ENCODE results near the gene KCNJ1.
A peak's percentile ranks its signal among the peaks of the same experiment; 100 is the strongest.

Gene KCNJ1

DNA sequence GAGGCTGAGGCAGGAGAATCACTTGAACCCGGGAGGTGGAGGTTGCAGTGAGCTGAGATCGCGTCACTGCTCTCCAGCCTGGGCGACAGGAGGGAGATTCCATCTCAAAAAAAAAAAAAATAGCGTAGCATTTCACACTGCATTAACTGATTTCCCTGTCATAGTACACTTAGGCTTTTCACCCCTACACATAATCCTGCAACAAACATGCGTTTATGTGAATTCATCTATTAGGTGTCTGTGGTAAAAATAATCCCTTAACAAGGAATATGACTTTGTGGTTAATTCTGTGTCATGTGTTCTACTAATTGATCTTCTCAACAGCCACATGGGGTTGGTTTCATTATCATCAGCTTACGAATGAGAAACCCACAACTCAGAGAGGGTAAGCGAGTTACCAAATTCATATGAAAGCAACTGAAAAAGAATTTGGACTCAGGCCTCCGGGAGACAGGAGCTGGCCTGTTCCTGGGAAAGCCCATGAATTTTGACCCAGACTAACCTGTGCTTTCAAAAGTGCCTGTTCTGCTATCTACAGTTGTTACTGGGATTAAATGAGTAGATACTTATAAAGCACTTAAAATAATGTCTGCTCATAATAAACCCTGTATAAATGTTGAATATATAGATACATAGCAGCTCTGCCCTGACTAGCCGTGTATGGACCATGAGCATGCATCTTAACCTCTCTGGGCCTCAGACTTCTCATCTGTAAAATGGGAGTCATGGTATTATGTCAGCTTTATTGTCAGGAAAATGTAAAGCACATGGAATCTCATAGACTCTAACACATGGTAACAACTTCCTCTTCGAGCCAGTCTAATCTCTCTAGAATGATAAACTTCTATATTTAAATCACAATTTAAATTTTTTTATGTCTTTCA is 36.6 kb downstream of the KCNJ1 start:
- peaks cover 3% of the 10 kb centered on the region; the same call in 1 of the 2 replicates for H3K4me1 ChIP-seq (ENCODE audit: insufficient read depth, low read length)
- H3K9me3 ChIP-seq (ENCODE audit: insufficient read depth, low read depth, low read length), result no peaks in the 10 kb centered on the region
- H3K27ac ChIP-seq (ENCODE audit: low read depth, low read length), result no peak overlapping the region
- no peak overlapping the region for H3K9ac ChIP-seq (ENCODE audit: low read depth, low read length)
- WGBS, result 94% methylated on average over 10 of the region's 11 CpGs
- H3K27me3 ChIP-seq (ENCODE audit: insufficient read depth, low read length), result no peaks in the 10 kb centered on the region
- no peaks in the 10 kb centered on the region for H3K36me3 ChIP-seq (ENCODE audit: insufficient read depth, low read length)
- no peak overlapping the region for H3K4me3 ChIP-seq (ENCODE audit: low read length)

DNA sequence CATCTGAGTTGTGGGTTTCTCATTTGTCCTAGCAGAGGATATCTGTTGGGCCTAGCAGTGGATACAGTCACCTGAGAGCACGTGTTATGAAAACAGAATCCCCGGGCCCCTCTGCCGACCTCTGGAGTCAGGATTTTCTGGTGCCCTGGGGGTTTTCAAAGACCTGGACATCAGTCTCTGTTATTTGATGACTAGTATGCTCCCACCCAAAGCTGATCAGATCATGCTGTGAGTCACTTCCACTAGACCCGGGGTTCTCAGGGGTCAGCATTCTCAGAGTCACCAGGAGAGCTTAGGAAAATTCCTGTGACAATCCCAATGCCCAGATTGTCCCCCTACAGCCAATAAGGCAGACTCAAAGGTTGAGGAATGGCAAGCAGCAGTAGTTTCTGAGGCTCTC is 38.7 kb downstream of the KCNJ1 start:
- Histone ChIP-seq H3K4me3 (ENCODE audit: low read length) (no peak overlapping the region), H3K9me3 (ENCODE audit: insufficient read depth, low read depth, low read length) (no peaks in the 10 kb centered on the region), H3K9ac (ENCODE audit: low read depth, low read length) (no peak overlapping the region), H3K4me1 (ENCODE audit: insufficient read depth, low read length) (peaks cover 3% of the 10 kb centered on the region; the same call in 1 of the 2 replicates), H3K27ac (ENCODE audit: low read depth, low read length) (no peak overlapping the region), H3K27me3 (ENCODE audit: insufficient read depth, low read length) (0 out of 2 replicates have a peak, but pooled peaks cover 3% of the 10 kb centered on the region), H3K36me3 (ENCODE audit: insufficient read depth, low read length) (no peaks in the 10 kb centered on the region)
- 83% methylated on average over 4 of the region's 4 CpGs for WGBS

DNA sequence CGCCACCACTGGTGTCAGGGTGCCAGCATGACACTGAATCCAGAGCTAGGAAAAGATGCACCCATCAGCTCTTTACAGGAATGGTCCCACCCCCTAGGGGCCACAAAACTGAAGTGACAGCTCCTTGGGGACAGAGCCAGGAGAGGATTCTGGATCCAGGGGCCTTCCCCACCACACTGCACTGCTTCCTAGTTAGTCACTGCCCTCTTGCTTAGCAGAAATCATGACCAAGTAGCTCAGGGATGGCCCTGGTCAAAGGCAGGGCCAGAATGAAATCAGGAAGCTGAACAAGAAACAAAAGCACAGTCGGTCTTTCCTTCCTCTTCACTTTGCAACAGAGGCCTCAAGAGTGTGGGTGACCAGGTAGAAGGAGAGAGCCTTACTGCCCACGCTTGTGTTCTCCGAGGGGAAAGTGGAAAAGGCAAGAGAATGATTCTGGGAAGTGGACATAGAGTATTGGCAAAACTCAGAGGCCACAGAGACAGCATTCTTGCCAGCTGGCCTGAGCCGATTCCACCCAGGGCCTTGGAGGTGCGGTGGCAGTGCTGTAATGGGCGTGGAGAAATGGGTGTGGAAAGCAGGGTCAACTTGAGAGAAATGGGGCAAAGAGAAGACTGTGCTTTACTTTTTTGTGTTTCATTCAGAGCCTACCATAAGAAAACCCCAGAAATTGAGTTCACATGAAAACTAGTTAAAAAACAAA is 39.8 kb downstream of the KCNJ1 start:
- H3K4me1 ChIP-seq (ENCODE audit: insufficient read depth, low read length), result peaks cover 3% of the 10 kb centered on the region; the same call in 1 of the 2 replicates
- H3K4me3 ChIP-seq (ENCODE audit: low read length), result no peak overlapping the region
- H3K9me3 ChIP-seq (ENCODE audit: insufficient read depth, low read depth, low read length), result no peaks in the 10 kb centered on the region
- 0 out of 2 replicates have a peak, but pooled peaks cover 3% of the 10 kb centered on the region for H3K27me3 ChIP-seq (ENCODE audit: insufficient read depth, low read length)
- no peaks in the 10 kb centered on the region for H3K36me3 ChIP-seq (ENCODE audit: insufficient read depth, low read length)
- no peak overlapping the region for H3K27ac ChIP-seq (ENCODE audit: low read depth, low read length)
- WGBS, result 95% methylated on average over 7 of the region's 7 CpGs
- no peak overlapping the region for H3K9ac ChIP-seq (ENCODE audit: low read depth, low read length)

DNA sequence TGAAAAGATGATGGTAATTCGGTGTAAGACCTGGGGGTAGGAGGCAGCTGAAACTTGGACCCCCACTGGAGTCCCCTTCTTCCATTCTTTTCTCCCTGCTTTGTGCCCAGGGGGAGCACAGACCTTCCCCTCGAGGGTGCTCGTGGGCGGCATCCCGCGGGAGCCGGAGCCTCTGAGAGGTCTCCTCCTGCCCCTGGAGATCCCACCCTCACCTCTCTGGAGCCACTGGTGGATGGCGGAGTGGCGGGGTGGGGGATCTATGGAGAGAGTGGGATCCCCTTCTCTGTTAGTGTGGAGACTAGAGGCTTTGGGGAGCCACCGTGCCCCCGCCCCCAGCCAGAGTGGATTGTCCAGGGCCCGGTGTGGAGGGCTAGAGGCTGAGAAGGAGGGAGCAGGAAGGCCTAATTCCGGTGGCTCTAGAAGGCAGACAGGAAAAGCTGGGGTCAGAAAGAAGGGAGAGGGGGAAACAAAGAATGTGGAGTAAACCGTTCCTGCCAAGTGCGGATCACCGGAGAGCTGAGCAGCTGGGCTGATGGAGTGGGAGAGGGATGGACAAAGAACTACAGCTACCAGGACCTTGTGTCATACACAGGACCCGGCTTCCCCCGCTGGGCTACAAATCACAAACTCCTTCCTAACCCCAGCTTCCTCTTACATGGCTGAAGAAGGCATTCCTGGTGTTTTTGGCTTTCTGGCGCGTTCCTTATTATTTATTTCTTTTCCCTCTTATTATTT is 41.9 kb downstream of the KCNJ1 start:
- Histone ChIP-seq H3K27me3 (ENCODE audit: insufficient read depth, low read length) (0 out of 2 replicates have a peak, but pooled peaks cover 3% of the 10 kb centered on the region), H3K27ac (ENCODE audit: low read depth, low read length) (no peak overlapping the region), H3K36me3 (ENCODE audit: insufficient read depth, low read length) (no peaks in the 10 kb centered on the region), H3K9me3 (ENCODE audit: insufficient read depth, low read depth, low read length) (no peaks in the 10 kb centered on the region), H3K4me1 (ENCODE audit: insufficient read depth, low read length) (no peaks in the 10 kb centered on the region), H3K9ac (ENCODE audit: low read depth, low read length) (no peak overlapping the region), H3K4me3 (ENCODE audit: low read length) (no peak overlapping the region)
- WGBS, result 92% methylated on average over 20 of the region's 20 CpGs

DNA sequence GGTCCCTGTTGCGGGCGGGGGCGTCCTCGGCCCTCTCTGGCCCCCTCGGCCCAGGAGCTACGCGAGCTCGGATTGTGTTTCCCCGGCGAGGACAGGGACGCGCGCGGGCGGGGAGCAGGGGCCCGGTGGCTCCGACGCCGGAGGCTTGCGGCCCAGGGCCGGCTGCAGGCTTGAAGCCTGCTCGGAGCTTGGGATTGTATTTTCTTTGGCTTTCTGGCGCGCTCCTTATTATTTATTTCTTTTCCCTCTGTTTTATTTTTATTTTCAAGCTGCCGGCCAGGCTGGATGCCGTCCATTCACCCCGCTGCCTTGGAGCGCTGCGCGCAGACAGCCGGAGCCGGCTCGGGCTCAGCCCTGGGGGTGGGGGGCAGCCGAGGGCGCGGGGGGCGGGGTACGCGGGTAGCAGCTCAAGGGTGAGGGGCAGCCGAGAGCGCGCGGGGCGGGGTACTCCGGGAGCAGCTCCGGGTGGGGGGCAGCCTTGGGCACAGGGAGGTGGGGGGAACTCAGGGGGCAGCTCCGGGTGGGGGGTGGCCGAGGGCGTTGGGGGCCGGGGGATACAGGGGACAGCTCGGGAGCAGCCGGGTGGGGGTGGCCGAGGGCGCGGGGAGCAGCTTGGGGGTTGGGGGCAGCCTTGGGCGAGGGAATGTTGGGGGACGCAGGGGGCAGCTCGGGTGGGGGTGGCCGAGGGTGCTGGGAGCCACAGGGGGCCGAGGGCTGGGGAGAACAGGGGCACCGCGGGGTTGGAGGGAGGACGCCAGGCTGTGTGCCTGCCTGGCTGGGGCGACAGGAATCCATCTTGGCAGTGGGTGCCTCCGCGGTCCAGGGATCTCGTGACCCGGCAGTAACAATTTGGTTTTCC is 42.7 kb downstream of the KCNJ1 start:
- 0 out of 2 replicates have a peak, but pooled peaks cover 3% of the 10 kb centered on the region for H3K27me3 ChIP-seq (ENCODE audit: insufficient read depth, low read length)
- H3K9me3 ChIP-seq (ENCODE audit: insufficient read depth, low read depth, low read length), result no peaks in the 10 kb centered on the region
- H3K9ac ChIP-seq (ENCODE audit: low read depth, low read length), result peak overlapping the region; percentile 34; the same call in 1 of the 2 replicates
- no peaks in the 10 kb centered on the region for H3K36me3 ChIP-seq (ENCODE audit: insufficient read depth, low read length)
- no peak overlapping the region for H3K27ac ChIP-seq (ENCODE audit: low read depth, low read length)
- 82% methylated on average over 60 of the region's 68 CpGs for WGBS
- H3K4me3 ChIP-seq (ENCODE audit: low read length), result peak overlapping the region; percentile 35; the same call in 1 of the 2 replicates
- no peaks in the 10 kb centered on the region for H3K4me1 ChIP-seq (ENCODE audit: insufficient read depth, low read length)

DNA sequence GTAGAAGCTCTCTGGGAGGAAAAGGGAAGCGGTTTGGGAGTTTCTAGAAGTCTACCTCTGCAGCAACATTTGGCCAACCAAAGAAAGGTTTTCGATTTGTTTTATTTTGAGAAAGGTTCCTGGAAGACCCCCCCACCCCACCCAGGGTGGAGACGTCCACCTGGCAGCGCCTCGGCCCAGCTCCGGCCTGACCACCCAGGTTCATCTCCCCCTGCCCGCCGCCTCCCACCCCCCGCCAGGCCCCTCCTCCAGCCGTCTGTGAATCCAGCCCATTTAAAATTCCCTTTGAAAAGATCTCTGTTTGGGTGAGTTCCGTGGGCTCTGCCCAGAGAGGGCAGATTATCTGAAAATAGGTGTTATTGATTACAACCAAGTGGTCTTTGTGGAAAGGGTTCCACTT is 43.3 kb downstream of the KCNJ1 start:
- Histone ChIP-seq H3K4me3 (ENCODE audit: low read length) (peak overlapping the region; percentile 35; the same call in 1 of the 2 replicates), H3K27ac (ENCODE audit: low read depth, low read length) (no peak overlapping the region), H3K9me3 (ENCODE audit: insufficient read depth, low read depth, low read length) (no peaks in the 10 kb centered on the region), H3K4me1 (ENCODE audit: insufficient read depth, low read length) (no peaks in the 10 kb centered on the region), H3K9ac (ENCODE audit: low read depth, low read length) (peak overlapping the region; percentile 34; the same call in 1 of the 2 replicates), H3K27me3 (ENCODE audit: insufficient read depth, low read length) (0 out of 2 replicates have a peak, but pooled peaks cover 3% of the 10 kb centered on the region), H3K36me3 (ENCODE audit: insufficient read depth, low read length) (no peaks in the 10 kb centered on the region)
- 89% methylated on average over 6 of the region's 11 CpGs for WGBS

DNA sequence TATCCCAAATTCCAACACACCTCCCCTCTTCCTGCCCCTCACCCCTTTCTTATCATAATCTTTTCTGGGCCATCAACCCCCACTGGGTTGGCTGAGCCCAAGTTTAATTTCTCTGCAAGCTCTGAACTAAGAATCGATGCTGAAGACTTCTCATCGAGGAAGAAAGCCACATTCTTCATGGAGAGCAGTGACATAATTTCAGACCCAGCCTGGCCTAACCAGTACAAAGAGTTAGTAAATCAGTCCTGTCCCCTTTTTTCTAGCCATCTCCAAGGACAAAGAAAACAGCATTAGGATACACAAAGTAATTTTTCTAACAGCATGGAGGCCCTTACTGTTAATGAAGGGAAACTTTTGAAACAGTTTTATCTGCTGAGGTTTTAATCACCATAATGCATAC is 45.0 kb downstream of the KCNJ1 start:
- H3K4me3 ChIP-seq (ENCODE audit: low read length), result no peak overlapping the region
- no peaks in the 10 kb centered on the region for H3K4me1 ChIP-seq (ENCODE audit: insufficient read depth, low read length)
- no peak overlapping the region for H3K9ac ChIP-seq (ENCODE audit: low read depth, low read length)
- H3K27me3 ChIP-seq (ENCODE audit: insufficient read depth, low read length), result 0 out of 2 replicates have a peak, but pooled peaks cover 3% of the 10 kb centered on the region
- WGBS, result 95% methylated on average over 2 of the region's 2 CpGs
- H3K36me3 ChIP-seq (ENCODE audit: insufficient read depth, low read length), result no peaks in the 10 kb centered on the region
- no peaks in the 10 kb centered on the region for H3K9me3 ChIP-seq (ENCODE audit: insufficient read depth, low read depth, low read length)
- H3K27ac ChIP-seq (ENCODE audit: low read depth, low read length), result no peak overlapping the region

DNA sequence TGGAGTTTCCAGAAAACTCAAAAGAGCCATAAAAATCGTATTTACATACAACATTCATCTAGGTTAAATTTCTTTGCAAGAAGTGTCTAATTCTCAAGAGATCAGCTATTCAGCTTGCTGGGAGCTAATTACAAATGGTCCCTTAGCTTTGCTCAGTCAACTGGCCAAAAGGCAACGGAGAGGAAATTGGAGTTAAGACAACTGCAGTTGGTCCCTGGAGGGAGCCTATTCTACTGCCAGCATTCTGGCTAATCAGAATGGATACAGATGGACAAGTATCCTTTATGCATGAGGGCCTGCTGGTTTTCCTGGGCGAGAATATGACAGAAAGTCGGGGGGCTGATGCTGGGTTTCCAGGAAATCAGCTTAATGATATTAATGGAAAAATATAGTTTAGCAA is 45.5 kb downstream of the KCNJ1 start:
- 91% methylated on average over 3 of the region's 4 CpGs for WGBS
- no peak overlapping the region for H3K4me3 ChIP-seq (ENCODE audit: low read length)
- no peak overlapping the region for H3K27ac ChIP-seq (ENCODE audit: low read depth, low read length)
- no peaks in the 10 kb centered on the region for H3K9me3 ChIP-seq (ENCODE audit: insufficient read depth, low read depth, low read length)
- H3K36me3 ChIP-seq (ENCODE audit: insufficient read depth, low read length), result no peaks in the 10 kb centered on the region
- H3K27me3 ChIP-seq (ENCODE audit: insufficient read depth, low read length), result 0 out of 2 replicates have a peak, but pooled peaks cover 3% of the 10 kb centered on the region
- no peaks in the 10 kb centered on the region for H3K4me1 ChIP-seq (ENCODE audit: insufficient read depth, low read length)
- no peak overlapping the region for H3K9ac ChIP-seq (ENCODE audit: low read depth, low read length)

DNA sequence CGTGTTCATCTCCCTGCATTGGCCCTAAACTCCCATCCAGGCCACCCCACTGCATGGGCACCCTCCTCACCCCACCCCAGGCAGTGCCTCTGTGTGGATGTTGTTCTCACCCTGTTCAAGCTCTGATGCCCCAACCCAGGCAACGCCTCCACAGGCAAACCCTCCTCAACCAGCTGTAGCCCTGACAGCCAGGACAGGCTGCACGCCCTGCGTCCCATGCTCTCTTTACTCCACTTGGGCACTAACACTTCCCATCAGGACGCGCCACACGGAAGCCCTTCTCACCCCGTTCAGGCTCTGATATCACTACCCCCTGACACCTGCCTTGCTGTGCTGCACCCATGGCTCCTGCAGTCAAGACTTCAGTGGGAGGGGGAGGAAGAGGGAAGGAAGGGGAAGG is 47.9 kb downstream of the KCNJ1 start:
- H3K36me3 ChIP-seq (ENCODE audit: insufficient read depth, low read length), result no peaks in the 10 kb centered on the region
- H3K27ac ChIP-seq (ENCODE audit: low read depth, low read length), result no peak overlapping the region
- 0 out of 2 replicates have a peak, but pooled peaks cover 3% of the 10 kb centered on the region for H3K27me3 ChIP-seq (ENCODE audit: insufficient read depth, low read length)
- H3K9me3 ChIP-seq (ENCODE audit: insufficient read depth, low read depth, low read length), result no peaks in the 10 kb centered on the region
- 80% methylated on average over 8 of the region's 8 CpGs for WGBS
- H3K4me1 ChIP-seq (ENCODE audit: insufficient read depth, low read length), result peaks cover 11% of the 10 kb centered on the region
- no peak overlapping the region for H3K4me3 ChIP-seq (ENCODE audit: low read length)
- H3K9ac ChIP-seq (ENCODE audit: low read depth, low read length), result no peak overlapping the region

Data from HUES64 (cell line).